ENCODE measurements around the gene APBB1IP. TPM values are rescaled to one million over a fixed set of nuclear protein-coding genes. Genes with fewer than 3 reads are reported as not detected.
"Not testable (repeated sequence)": the region's sequence is repeated elsewhere in the genome, so short reads cannot be mapped to it uniquely, and the experiment has no call there.

APBB1IP gene
- total RNA-seq, 2 donors from 2014 or later = 8.4 to 9.2 TPM

GRCh38 chr10:26491276-26491675 lies 53.1 kb downstream of the APBB1IP start:
- ATAC-seq (ENCODE audit: insufficient number of reproducible peaks, low FRiP score, low read depth) (no peak), DNase-seq (ENCODE audit: low spot score) (no peak)
- Histone ChIP-seq H3K27me3 (replicated peaks; ENCODE audit: insufficient read depth) (no peaks in the 10 kb centered on the region), H3K36me3 (no peaks in the 10 kb centered on the region), H3K27ac (no peak overlapping the region), H3K4me3 (no peak overlapping the region), H3K9me3 (no peaks in the 10 kb centered on the region), H3K4me1 (ENCODE audit: control insufficient read depth in 1 of 2, low read depth in 2 of 2) (no peaks in the 10 kb centered on the region)
- no peak for TF ChIP-seq CTCF (IDR thresholded peaks at IDR 0.05)

GRCh38 chr10:26491934-26492333 lies 53.8 kb downstream of the APBB1IP start:
- no peak overlapping the region for H3K27ac ChIP-seq
- no peaks in the 10 kb centered on the region for H3K9me3 ChIP-seq
- ATAC-seq (ENCODE audit: insufficient number of reproducible peaks, low FRiP score, low read depth) (no peak), DNase-seq (ENCODE audit: low spot score) (no peak)
- no peak for TF ChIP-seq CTCF (IDR thresholded peaks at IDR 0.05)
- no peaks in the 10 kb centered on the region for H3K36me3 ChIP-seq
- H3K4me1 ChIP-seq (ENCODE audit: control insufficient read depth in 1 of 2, low read depth in 2 of 2) = no peaks in the 10 kb centered on the region
- H3K27me3 ChIP-seq (replicated peaks; ENCODE audit: insufficient read depth) = no peaks in the 10 kb centered on the region
- H3K4me3 ChIP-seq = no peak overlapping the region

GRCh38 chr10:26492725-26493124 lies 54.6 kb downstream of the APBB1IP start:
- not testable (repeated sequence) for H3K27me3 ChIP-seq (replicated peaks; ENCODE audit: insufficient read depth); ATAC-seq (ENCODE audit: insufficient number of reproducible peaks, low FRiP score, low read depth); H3K4me1 ChIP-seq (ENCODE audit: control insufficient read depth in 1 of 2, low read depth in 2 of 2); DNase-seq (ENCODE audit: low spot score); H3K4me3 ChIP-seq; H3K27ac ChIP-seq; H3K9me3 ChIP-seq; H3K36me3 ChIP-seq

GRCh38 chr10:26494018-26494417 lies 55.9 kb downstream of the APBB1IP start:
- H3K9me3 ChIP-seq = no peaks in the 10 kb centered on the region
- H3K4me3 ChIP-seq = no peak overlapping the region
- H3K27me3 ChIP-seq (replicated peaks; ENCODE audit: insufficient read depth) = no peaks in the 10 kb centered on the region
- no peak overlapping the region for H3K27ac ChIP-seq
- ATAC-seq (ENCODE audit: insufficient number of reproducible peaks, low FRiP score, low read depth) (no peak), DNase-seq (ENCODE audit: low spot score) (no peak)
- no peaks in the 10 kb centered on the region for H3K4me1 ChIP-seq (ENCODE audit: control insufficient read depth in 1 of 2, low read depth in 2 of 2)
- H3K36me3 ChIP-seq = no peaks in the 10 kb centered on the region
- no peak for TF ChIP-seq CTCF (IDR thresholded peaks at IDR 0.05)

GRCh38 chr10:26499426-26499825 lies 61.3 kb downstream of the APBB1IP start:
- Histone ChIP-seq H3K27ac (no peak overlapping the region), H3K36me3 (no peaks in the 10 kb centered on the region), H3K9me3 (no peaks in the 10 kb centered on the region), H3K27me3 (replicated peaks; ENCODE audit: insufficient read depth) (no peaks in the 10 kb centered on the region), H3K4me1 (ENCODE audit: control insufficient read depth in 1 of 2, low read depth in 2 of 2) (no peaks in the 10 kb centered on the region), H3K4me3 (no peak overlapping the region)
- ATAC-seq (ENCODE audit: insufficient number of reproducible peaks, low FRiP score, low read depth) (no peak), DNase-seq (ENCODE audit: low spot score) (no peak)
- TF ChIP-seq CTCF (IDR thresholded peaks at IDR 0.05) = no peak

GRCh38 chr10:26502986-26503385 lies 64.8 kb downstream of the APBB1IP start:
- H3K4me3 ChIP-seq = no peak overlapping the region
- ATAC-seq (ENCODE audit: insufficient number of reproducible peaks, low FRiP score, low read depth) (no peak), DNase-seq (ENCODE audit: low spot score) (no peak)
- no peaks in the 10 kb centered on the region for H3K9me3 ChIP-seq
- H3K36me3 ChIP-seq = no peaks in the 10 kb centered on the region
- H3K27me3 ChIP-seq (replicated peaks; ENCODE audit: insufficient read depth) = no peaks in the 10 kb centered on the region
- no peak overlapping the region for H3K27ac ChIP-seq
- no peaks in the 10 kb centered on the region for H3K4me1 ChIP-seq (ENCODE audit: control insufficient read depth in 1 of 2, low read depth in 2 of 2)
- no peak for TF ChIP-seq CTCF (IDR thresholded peaks at IDR 0.05)
